H1 (cell line): Measurements from ENCODE around the gene CYP46A1. TPM values are rescaled to one million over a fixed set of nuclear protein-coding genes. Genes with fewer than 3 reads are reported as not detected.

Experiments
- CBX5 ChIP-seq: fragments of 300-800, 300-1000 bp; sonication (generic); IDR thresholded peaks from 2 replicates; pipeline ENCODE4 v1.7.1; 2016; ENCODE audit warnings: antibody characterized with exemption, low read length, low read depth
- CHD2 ChIP-seq: IDR thresholded peaks from 2 replicates; pipeline ENCODE4 v1.6.1; 2012; ENCODE audit warnings: low read length, improper control_type of control experiment
- CHD7 ChIP-seq: fragments of 300-600 bp; sonication (generic); IDR thresholded peaks from 2 replicates; pipeline ENCODE4 v1.7.1; 2012; ENCODE audit warnings: low read length, moderate library complexity, mild to moderate bottlenecking, inconsistent platforms; ENCODE audit not compliant: insufficient replicate concordance
- GABPA ChIP-seq: IDR thresholded peaks from 2 replicates; pipeline ENCODE4 v1.6.1; 2011; ENCODE audit warnings: mild to moderate bottlenecking, low read length, moderate library complexity, borderline replicate concordance; ENCODE audit not compliant: insufficient read depth
- GTF2F1 ChIP-seq: IDR thresholded peaks from 2 replicates; pipeline ENCODE4 v1.6.1; 2012; ENCODE audit warnings: low read depth, low read length, improper control_type of control experiment, borderline replicate concordance
- HDAC2 ChIP-seq, 2 experiments: fragments of 300-600 bp in 1 of 2; sonication (generic) in 1 of 2; IDR thresholded peaks; 2 replicates each; pipeline ENCODE4 v1.6.1; 2011 to 2012; ENCODE audit warnings: low read depth in 2 of 2, low read length in 2 of 2, mild to moderate bottlenecking in 2 of 2, moderate library complexity in 2 of 2, borderline replicate concordance in 1 of 2, inconsistent platforms in 1 of 2
- SP4 ChIP-seq: IDR thresholded peaks from 2 replicates; pipeline ENCODE4 v1.6.1; 2012; ENCODE audit warnings: low read length, inconsistent platforms
- polyA plus RNA-seq, 7 experiments: library from polyadenylated mRNA; depleted of rRNA in 3 of 7; stranded (reverse) in 5 of 7; unstranded in 2 of 7; fragments of >200 nt in 5 of 7; fragments of 200-250 nt in 2 of 7; gene quantifications; 1 replicate in 5 of 7; 2 replicates in 1 of 7; 4 replicates in 1 of 7; pipeline versions ENCODE4 v1.2.1 to v1.2.3, GENCODE V29; 2011 to 2013; ENCODE audit warnings: missing spikeins in 2 of 7, mixed read lengths in 2 of 7
- total RNA-seq: library from RNA; stranded (reverse); fragmentation: NEBNext Ultra II Directional; extraction: Animal tissue kit (Norgen Biotek cat#: 25700); gene quantifications from 2 replicates; pipeline ENCODE4 v1.2.1, GENCODE V29; 2021
- TF ChIP-seq, protein P1 (sequence below): IDR thresholded peaks from 2 replicates; pipeline ENCODE4 v1.6.1; 2012; ENCODE audit warnings: low read length, inconsistent platforms

The CYP46A1 gene
- total and polyA plus RNA-seq, 2 of the 8 experiments (the other 6 are each of a cell fraction or from before 2014, with no cell fraction given) = 0.41 to 1.3 TPM

- TF ChIP-seq CHD7 (no peak), CBX5 (no peak), GTF2F1 (no peak), CHD2 (no peak), HDAC2 (IDR thresholded peaks at IDR 0.05; ENCODE audit: borderline replicate concordance in 1 of 2, low read depth in 2 of 2, low read length in 2 of 2) (no peak), GABPA (no peak), SP4 (no peak)
- TF ChIP-seq, protein P1, sequence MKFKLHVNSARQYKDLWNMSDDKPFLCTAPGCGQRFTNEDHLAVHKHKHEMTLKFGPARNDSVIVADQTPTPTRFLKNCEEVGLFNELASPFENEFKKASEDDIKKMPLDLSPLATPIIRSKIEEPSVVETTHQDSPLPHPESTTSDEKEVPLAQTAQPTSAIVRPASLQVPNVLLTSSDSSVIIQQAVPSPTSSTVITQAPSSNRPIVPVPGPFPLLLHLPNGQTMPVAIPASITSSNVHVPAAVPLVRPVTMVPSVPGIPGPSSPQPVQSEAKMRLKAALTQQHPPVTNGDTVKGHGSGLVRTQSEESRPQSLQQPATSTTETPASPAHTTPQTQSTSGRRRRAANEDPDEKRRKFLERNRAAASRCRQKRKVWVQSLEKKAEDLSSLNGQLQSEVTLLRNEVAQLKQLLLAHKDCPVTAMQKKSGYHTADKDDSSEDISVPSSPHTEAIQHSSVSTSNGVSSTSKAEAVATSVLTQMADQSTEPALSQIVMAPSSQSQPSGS = no peak
Measured at GRCh38 chr14:99716091-99716849, 32.2 kb downstream of the CYP46A1 start (continued).
